HG03103 (cell line): ENCODE results near the gene RFX1.

Experiments
- ATAC-seq: cut with Tn5 transposase; IDR thresholded peaks from one replicate; pipeline ENCODE4 v1.9.1; 2021; ENCODE audit warnings: low read depth; ENCODE audit not compliant: unreplicated experiment

Gene RFX1

DNA sequence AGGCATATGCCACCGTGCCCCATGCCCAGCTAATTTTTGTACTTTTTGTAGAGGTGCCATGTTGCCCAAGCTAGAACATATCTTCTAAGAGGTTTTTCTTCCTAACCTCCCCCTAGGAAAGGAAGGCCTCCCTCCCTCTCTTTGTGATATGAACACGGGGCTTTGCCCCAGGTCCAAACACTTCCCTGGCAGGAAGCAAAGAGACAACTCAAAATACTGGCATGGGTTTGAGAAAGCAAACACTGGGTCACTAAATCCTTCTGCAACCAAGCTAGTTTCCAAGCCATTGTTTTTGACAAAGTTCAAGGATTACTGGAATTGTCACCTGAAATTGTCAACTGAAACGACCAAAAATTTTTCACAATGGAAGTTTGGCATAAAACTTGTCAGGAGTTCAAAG lies 91.3 kb downstream of the RFX1 start:
- no peak for ATAC-seq

DNA sequence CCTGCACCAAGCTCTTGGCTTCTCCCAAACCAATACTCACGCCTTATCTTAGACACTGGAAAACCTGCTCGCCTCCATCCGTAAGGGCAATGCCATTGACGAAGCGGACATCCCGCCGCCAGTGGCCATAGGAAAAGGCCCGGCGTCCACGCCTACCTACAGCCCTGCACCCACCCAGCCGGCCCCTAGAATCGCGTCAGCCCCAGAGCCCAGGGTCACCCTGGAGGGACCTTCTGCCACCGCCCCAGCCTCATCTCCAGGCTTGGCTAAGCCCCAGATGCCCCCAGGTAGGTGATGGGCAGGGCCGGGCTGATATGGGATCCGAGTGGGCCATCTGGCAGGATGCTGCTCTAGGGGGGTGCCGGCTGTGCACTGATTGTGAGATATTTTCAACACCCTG lies 92.8 kb downstream of the RFX1 start:
- ATAC-seq, result no peak
